B cell (primary cell): ENCODE results near the gene CDS1. TPM values are rescaled to one million over a fixed set of nuclear protein-coding genes. Genes with fewer than 3 reads are reported as not detected.

ENCODE experiments used
- ATAC-seq: fragments of 200-7000 bp; cut with Tn5 transposase; one replicate; pipeline ENCODE4 v1.10.0; 2021; ENCODE audit warnings: low read depth, mild to moderate bottlenecking, moderate number of reproducible peaks, moderate library complexity
- CTCF ChIA-PET: fragments of 350-600 bp; sonication (Branson Sonifier 250); formaldehyde crosslinking; loops from one replicate; lab custom pipeline; 2021; ENCODE audit warnings: antibody characterized with exemption, inconsistent platforms; lab: Charles Lee
- POLR2A ChIA-PET: fragments of 350-600 bp; sonication (Branson Sonifier 250); formaldehyde crosslinking; loops from one replicate; lab custom pipeline; 2021; ENCODE audit warnings: antibody characterized with exemption; lab: Charles Lee
- DNase-seq: peaks from one replicate; pipeline ENCODE4 v3.0.0; 2013
- H2AFZ ChIP-seq: 2 replicates; pipeline ENCODE4 v1.6.1; 2012; ENCODE audit warnings: mild to moderate bottlenecking, low read depth, low read length; ENCODE audit not compliant: insufficient read depth, poor library complexity, severe bottlenecking
- H3K27ac ChIP-seq, 2 donors: 1 replicate in 1 of 2; 2 replicates in 1 of 2; pipeline ENCODE4 v1.5.1; 2012 to 2013; ENCODE audit warnings: low read length in 2 of 2, mild to moderate bottlenecking in 2 of 2, moderate library complexity in 1 of 2
- H3K27me3 ChIP-seq, 4 experiments: fragments of 200-600 bp in 1 of 4; sonication (generic) in 1 of 4; replicated peaks in 1 of 4; 1 replicate in 2 of 4; 2 replicates in 2 of 4; pipeline versions ENCODE4 v1.6.1 to v1.7.0; 2013 to 2016; ENCODE audit warnings: low read length in 3 of 4, mild to moderate bottlenecking in 2 of 4, mixed read lengths in 1 of 4, moderate library complexity in 1 of 4; ENCODE audit not compliant: insufficient read depth in 4 of 4, control insufficient read depth in 3 of 4; ENCODE audit errors: control extremely low read depth in 1 of 4
- H3K36me3 ChIP-seq, 2 experiments: replicated peaks in 1 of 2; 1 replicate in 1 of 2; 2 replicates in 1 of 2; pipeline versions ENCODE4 v1.6.1 to v1.7.1; 2013; ENCODE audit warnings: low read length in 1 of 2; ENCODE audit not compliant: insufficient read depth in 2 of 2, control insufficient read depth in 1 of 2; ENCODE audit errors: control extremely low read depth in 1 of 2, extremely low read depth in 1 of 2
- H3K4me1 ChIP-seq, 2 donors: fragments of 200-600 bp in 1 of 2; sonication (generic) in 1 of 2; 1 replicate in 1 of 2; 2 replicates in 1 of 2; pipeline versions ENCODE4 v1.5.1 to v1.6.1; 2013 to 2017; ENCODE audit warnings: low read length in 2 of 2; ENCODE audit not compliant: control insufficient read depth in 2 of 2, insufficient read depth in 2 of 2
- H3K4me2 ChIP-seq: replicated peaks from 2 replicates; pipeline ENCODE3; 2012; ENCODE audit warnings: mild to moderate bottlenecking, low read depth, low read length; ENCODE audit not compliant: poor library complexity, severe bottlenecking
- H3K4me3 ChIP-seq, 5 experiments: fragments of 200-600 bp in 1 of 5; sonication (generic) in 1 of 5; 1 replicate in 3 of 5; 2 replicates in 2 of 5; pipeline versions ENCODE4 v1.5.1 to v1.7.0; 2011 to 2016; ENCODE audit warnings: low read length in 4 of 5, mild to moderate bottlenecking in 4 of 5, low read depth in 2 of 5, control low read depth in 1 of 5, moderate library complexity in 1 of 5; ENCODE audit not compliant: insufficient read depth in 1 of 5; ENCODE audit errors: control extremely low read depth in 1 of 5, extremely low read depth in 1 of 5
- H3K79me2 ChIP-seq: fragments of 200-600 bp; sonication (generic); one replicate; pipeline ENCODE4 v1.6.0; 2016; ENCODE audit warnings: low read length; ENCODE audit not compliant: control insufficient read depth, insufficient read depth
- H3K9ac ChIP-seq: fragments of 200-600 bp; sonication (generic); 2 replicates; pipeline ENCODE4 v1.6.1; 2017; ENCODE audit warnings: mild to moderate bottlenecking, low read length, moderate library complexity
- H3K9me3 ChIP-seq, 3 donors: one replicate each; pipeline versions ENCODE4 v1.6.1 to v1.7.1; 2013; ENCODE audit warnings: low read length in 2 of 3; ENCODE audit not compliant: control insufficient read depth in 2 of 3, insufficient read depth in 1 of 3; ENCODE audit errors: control extremely low read depth in 1 of 3
- H4K20me1 ChIP-seq: 2 replicates; pipeline ENCODE4 v1.6.0; 2012; ENCODE audit warnings: mild to moderate bottlenecking, low read length; ENCODE audit not compliant: insufficient read depth, control insufficient read depth, poor library complexity, severe bottlenecking
- H3K27ac Mint-ChIP-seq: one replicate; pipeline ENCODE4 v1.8.0; 2021; ENCODE audit warnings: mixed read lengths
- H3K27me3 Mint-ChIP-seq: one replicate; pipeline ENCODE4 v1.8.0; 2021; ENCODE audit warnings: mixed read lengths
- H3K4me1 Mint-ChIP-seq: one replicate; pipeline ENCODE4 v1.8.0; 2021; ENCODE audit warnings: mixed read lengths
- H3K4me3 Mint-ChIP-seq: one replicate; pipeline ENCODE4 v1.8.0; 2021; ENCODE audit warnings: mixed read lengths
- H3K9me3 Mint-ChIP-seq: one replicate; pipeline ENCODE4 v1.8.0; 2022; ENCODE audit warnings: mixed read lengths; ENCODE audit not compliant: insufficient read depth
- CTCF ChIP-seq: fragments of 200-600 bp; IDR thresholded peaks from one replicate; pipeline ENCODE4 v1.8.0; 2022; ENCODE audit warnings: antibody characterized with exemption, mild to moderate bottlenecking
- EZH2 ChIP-seq: IDR thresholded peaks from 2 replicates; pipeline ENCODE4 v1.6.1; 2012; ENCODE audit warnings: borderline replicate concordance, low read depth, mild to moderate bottlenecking, moderate library complexity, low read length; ENCODE audit not compliant: insufficient read depth, poor library complexity, severe bottlenecking
- WGBS: methylation state at CpG from one replicate; pipeline ENCODE4 v1.1.5; 2013; ENCODE audit warnings: missing lambda C conversion rate; ENCODE audit not compliant: insufficient coverage; 5-methylcytosine and 5-hydroxymethylcytosine counted together
- intact Hi-C: fragments of 100-400 bp; cut with micrococcal nuclease; formaldehyde crosslinking; loops from one replicate; pipeline ENCODE4 v1.10.0; 2022
- polyA plus RNA-seq: library from polyadenylated mRNA; depleted of rRNA; stranded (reverse); fragments of >200 nt; gene quantifications from 2 replicates; pipeline ENCODE4 v1.2.3, GENCODE V29; 2012
- total RNA-seq, 2 donors: library from RNA; stranded (reverse); fragments of 120-200 nt in 1 of 2; gene quantifications; 1 replicate in 1 of 2; 2 replicates in 1 of 2; pipeline versions ENCODE4 v1.2.3 to v1.2.4, GENCODE V29; 2013 to 2022

CDS1 gene
- total and polyA plus RNA-seq, 2 donors (not counting 1 experiment from before 2014, with no cell fraction given): 0.03 to 0.15 TPM

GRCh38 chr4:84666439-84666838, 83.5 kb downstream of the CDS1 start:
- H3K4me3 ChIP-seq: no peak overlapping the region
- no peaks in the 10 kb centered on the region for H3K36me3 ChIP-seq
- CTCF ChIA-PET: no interaction called here
- no peak overlapping the region for H3K27ac ChIP-seq
- Mint-ChIP-seq H3K9me3 (peaks cover 2% of the 10 kb centered on the region), H3K27ac (no peak overlapping the region), H3K27me3 (no peaks in the 10 kb centered on the region), H3K4me1 (no peaks in the 10 kb centered on the region), H3K4me3 (no peak overlapping the region)
- H3K79me2 ChIP-seq: no peaks in the 10 kb centered on the region
- WGBS: no CpG with 5 or more reads among the region's 1 CpG
- H3K9me3 ChIP-seq: peaks cover 0 to 7% (median 0%) of the 10 kb centered on the region in 3 donors
- no peak overlapping the region for H3K9ac ChIP-seq
- no peaks in the 10 kb centered on the region for H3K4me1 ChIP-seq
- DNase-seq (no peak), ATAC-seq (no peak)
- no peak overlapping the region for H3K4me2 ChIP-seq
- TF ChIP-seq CTCF (no peak), EZH2 (no peak)
- intact Hi-C loops: no loop called here
- H3K27me3 ChIP-seq: no peaks in the 10 kb centered on the region
- no peak overlapping the region for H2AFZ ChIP-seq
- POLR2A ChIA-PET: no interaction called here
- no peaks in the 10 kb centered on the region for H4K20me1 ChIP-seq

GRCh38 chr4:84669201-84669600, 86.3 kb downstream of the CDS1 start:
- Histone ChIP-seq H3K4me1 (no peaks in the 10 kb centered on the region), H3K27me3 (no peaks in the 10 kb centered on the region), H3K4me3 (no peak overlapping the region), H3K79me2 (no peaks in the 10 kb centered on the region), H2AFZ (no peak overlapping the region), H3K36me3 (no peaks in the 10 kb centered on the region), H3K27ac (no peak overlapping the region), H3K9ac (no peak overlapping the region), H4K20me1 (no peaks in the 10 kb centered on the region), H3K9me3 (peaks cover 0 to 7% (median 0%) of the 10 kb centered on the region in 3 donors), H3K4me2 (no peak overlapping the region)
- ChIA-PET POLR2A (no interaction called here), CTCF (no interaction called here)
- ATAC-seq (no peak), DNase-seq (no peak)
- no peak overlapping the region for H3K27ac Mint-ChIP-seq
- H3K4me3 Mint-ChIP-seq: no peak overlapping the region
- TF ChIP-seq EZH2 (no peak), CTCF (no peak)
- H3K9me3 Mint-ChIP-seq: peaks cover 2% of the 10 kb centered on the region
- H3K4me1 Mint-ChIP-seq: no peaks in the 10 kb centered on the region
- intact Hi-C loops: no loop called here
- whole genome bisulfite sequencing: 83% methylated on average over 1 of the region's 1 CpG
- no peaks in the 10 kb centered on the region for H3K27me3 Mint-ChIP-seq
